DMS79 treated with DMSO at 0.1 percent for 48 hours (cell line): ENCODE measurements around the gene EZR.
"Not testable (repeated sequence)": the region's sequence is repeated elsewhere in the genome, so short reads cannot be mapped to it uniquely, and the experiment has no call there.

Experiments used
- DNase-seq: peaks from one replicate; lab custom pipeline; 2025; lab: John Stamatoyannopoulos, UW

Gene EZR

GRCh38 chr6:158797331-158798310 is 21.5 kb downstream of the EZR start:
- DNase-seq, result no peak

- no peak for DNase-seq
Measured at GRCh38 chr6:158796353-158796752, 22.8 kb downstream of the EZR start.

GRCh38 chr6:158795516-158795915 is 23.7 kb downstream of the EZR start:
- no peak for DNase-seq

- DNase-seq, result no peak
Measured at GRCh38 chr6:158793432-158793831, 25.7 kb downstream of the EZR start.

GRCh38 chr6:158792505-158792904 is 26.7 kb downstream of the EZR start:
- DNase-seq, result not testable (repeated sequence)

- DNase-seq, result no peak
Measured at GRCh38 chr6:158791274-158791855, 27.8 kb downstream of the EZR start.

- no peak for DNase-seq
Measured at GRCh38 chr6:158789115-158789917, 29.9 kb downstream of the EZR start.

- DNase-seq, result no peak
Measured at GRCh38 chr6:158787395-158787794, 31.8 kb downstream of the EZR start.

GRCh38 chr6:158786645-158787304 is 32.4 kb downstream of the EZR start:
- DNase-seq, result no peak

GRCh38 chr6:158785036-158785435 is 34.1 kb downstream of the EZR start:
- DNase-seq, result no peak

- DNase-seq, result no peak
Measured at GRCh38 chr6:158784505-158784904, 34.7 kb downstream of the EZR start.

GRCh38 chr6:158783851-158784250 is 35.3 kb downstream of the EZR start:
- DNase-seq, result no peak

- DNase-seq, result no peak
Measured at GRCh38 chr6:158783167-158783450, 36.1 kb downstream of the EZR start.

- peak; percentile 76 for DNase-seq
Measured at GRCh38 chr6:158782432-158783166, 36.6 kb downstream of the EZR start.

GRCh38 chr6:158781692-158782373 is 37.3 kb downstream of the EZR start:
- no peak for DNase-seq

- DNase-seq, result peak; percentile 14
Measured at GRCh38 chr6:158780988-158781691, 38.0 kb downstream of the EZR start.

- no peak for DNase-seq
Measured at GRCh38 chr6:158780246-158780884, 38.8 kb downstream of the EZR start.

GRCh38 chr6:158778005-158778527 is 41.1 kb downstream of the EZR start:
- DNase-seq, result no peak

- no peak for DNase-seq
Measured at GRCh38 chr6:158777510-158777909, 41.7 kb downstream of the EZR start.

GRCh38 chr6:158776737-158777136 is 42.4 kb downstream of the EZR start:
- DNase-seq, result no peak
